Stomach (tissue), 4 donors: ENCODE data around the gene COL4A2.

Experiments used
- POLR2A ChIP-seq, 4 donors: fragments of 450-650 bp; IDR thresholded peaks; one replicate each; pipeline ENCODE4 v1.6.1; 2016; ENCODE audit warnings: antibody characterized with exemption in 4 of 4, control low read depth in 2 of 4, mild to moderate bottlenecking in 1 of 4, moderate library complexity in 1 of 4
- POLR2AphosphoS5 ChIP-seq, 3 donors: sonication (generic); formaldehyde crosslinking; IDR thresholded peaks; one replicate each; pipeline ENCODE4 v1.6.1; 2016; ENCODE audit warnings: antibody characterized with exemption in 3 of 3
- TF ChIP-seq, protein P1 (sequence below), 7 experiments: fragments of 450-650 bp in 4 of 7; fragments of 200-600 bp in 3 of 7; sonication (generic) in 3 of 7; IDR thresholded peaks; one replicate each; pipeline ENCODE4 v1.5.1; 2016 to 2019; ENCODE audit warnings: antibody characterized with exemption in 7 of 7, control low read depth in 2 of 7, mild to moderate bottlenecking in 1 of 7

DNA sequence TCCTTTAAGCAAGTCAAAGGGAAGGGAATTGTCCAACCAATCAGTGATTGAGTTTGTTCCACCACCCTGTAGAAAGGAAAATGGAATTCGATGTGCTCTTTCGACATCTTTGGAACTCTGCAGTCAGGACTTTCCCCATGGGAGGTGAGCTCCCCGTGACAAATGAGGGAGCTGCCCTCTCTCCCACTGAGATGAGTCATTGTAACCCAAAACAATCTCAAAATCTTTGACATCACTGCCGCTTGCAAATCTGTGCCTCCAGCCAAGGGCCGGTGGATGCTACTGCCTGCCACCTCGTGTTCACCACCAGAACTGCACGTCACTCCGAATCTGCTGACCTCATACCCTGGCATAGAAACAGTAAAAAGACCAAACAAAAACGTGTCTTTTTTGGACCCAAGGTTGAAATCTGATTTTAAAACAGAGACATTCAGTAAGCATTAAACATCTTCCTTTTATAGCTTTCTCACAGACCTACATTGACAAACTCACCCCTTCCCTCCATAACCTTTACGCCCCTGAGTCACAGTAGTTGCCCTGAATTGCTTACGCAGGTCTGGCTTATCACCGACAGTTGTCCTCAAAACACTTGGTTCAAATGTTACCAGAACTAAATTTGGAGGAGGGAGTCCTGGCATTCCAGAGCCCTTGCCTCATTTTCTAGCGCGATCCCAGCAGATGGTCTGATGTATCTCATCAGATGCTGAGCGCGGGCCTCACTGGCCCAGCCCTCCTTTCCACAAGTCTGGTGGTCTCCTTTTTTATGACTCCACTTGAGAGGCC is 105.2 kb downstream of the COL4A2 start:
- TF ChIP-seq, protein P1, sequence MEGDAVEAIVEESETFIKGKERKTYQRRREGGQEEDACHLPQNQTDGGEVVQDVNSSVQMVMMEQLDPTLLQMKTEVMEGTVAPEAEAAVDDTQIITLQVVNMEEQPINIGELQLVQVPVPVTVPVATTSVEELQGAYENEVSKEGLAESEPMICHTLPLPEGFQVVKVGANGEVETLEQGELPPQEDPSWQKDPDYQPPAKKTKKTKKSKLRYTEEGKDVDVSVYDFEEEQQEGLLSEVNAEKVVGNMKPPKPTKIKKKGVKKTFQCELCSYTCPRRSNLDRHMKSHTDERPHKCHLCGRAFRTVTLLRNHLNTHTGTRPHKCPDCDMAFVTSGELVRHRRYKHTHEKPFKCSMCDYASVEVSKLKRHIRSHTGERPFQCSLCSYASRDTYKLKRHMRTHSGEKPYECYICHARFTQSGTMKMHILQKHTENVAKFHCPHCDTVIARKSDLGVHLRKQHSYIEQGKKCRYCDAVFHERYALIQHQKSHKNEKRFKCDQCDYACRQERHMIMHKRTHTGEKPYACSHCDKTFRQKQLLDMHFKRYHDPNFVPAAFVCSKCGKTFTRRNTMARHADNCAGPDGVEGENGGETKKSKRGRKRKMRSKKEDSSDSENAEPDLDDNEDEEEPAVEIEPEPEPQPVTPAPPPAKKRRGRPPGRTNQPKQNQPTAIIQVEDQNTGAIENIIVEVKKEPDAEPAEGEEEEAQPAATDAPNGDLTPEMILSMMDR (IDR thresholded peaks at IDR 0.05) = peak in 5 of 7 experiments; percentile 83 to 96 (median 88)
- TF ChIP-seq POLR2A (IDR thresholded peaks at IDR 0.05) (no peak), POLR2AphosphoS5 (IDR thresholded peaks at IDR 0.05) (peak; percentile 84 to 99 (median 90))
